NOMO-1 treated with DMSO at 0.1 percent for 48 hours (cell line): ENCODE data around the gene DOC2A.
"Not testable (repeated sequence)": the region's sequence is repeated elsewhere in the genome, so short reads cannot be mapped to it uniquely, and the experiment has no call there.

ENCODE experiments used
- DNase-seq: peaks from one replicate; lab custom pipeline; 2025; ENCODE audit not compliant: unreplicated experiment; lab: John Stamatoyannopoulos, UW

DOC2A gene

GRCh38 chr16:30027588-30028437 is 17.0 kb upstream of the DOC2A start:
- DNase-seq = no peak

- no peak for DNase-seq
Measured at GRCh38 chr16:30026449-30026848, 15.6 kb upstream of the DOC2A start.

GRCh38 chr16:30025574-30025973 is 14.7 kb upstream of the DOC2A start:
- DNase-seq = no peak

GRCh38 chr16:30025156-30025555 is 14.3 kb upstream of the DOC2A start:
- no peak for DNase-seq

GRCh38 chr16:30024451-30024850 is 13.6 kb upstream of the DOC2A start:
- DNase-seq = no peak

GRCh38 chr16:30023586-30023985 is 12.8 kb upstream of the DOC2A start:
- no peak for DNase-seq

GRCh38 chr16:30022887-30023286 is 12.1 kb upstream of the DOC2A start, which contains the start of gene C16orf92:
TSS of gene C16orf92 (plus strand) at chr16:30023198. CDS start at chr16:30023341, 143 bp downstream.
- DNase-seq = no peak

- no peak for DNase-seq
Measured at GRCh38 chr16:30018731-30019158, 7.9 kb upstream of the DOC2A start.

- DNase-seq = not testable (repeated sequence)
Measured at GRCh38 chr16:30017937-30018336, 7.1 kb upstream of the DOC2A start.

- no peak for DNase-seq
Measured at GRCh38 chr16:30017277-30017656, 6.4 kb upstream of the DOC2A start.

GRCh38 chr16:30016555-30017276 is 5.9 kb upstream of the DOC2A start:
- no peak for DNase-seq

- not testable (repeated sequence) for DNase-seq
Measured at GRCh38 chr16:30015450-30015849, 4.6 kb upstream of the DOC2A start.

- not testable (repeated sequence) for DNase-seq
Measured at GRCh38 chr16:30012598-30012997, 1.8 kb upstream of the DOC2A start.

- no peak for DNase-seq
Measured at GRCh38 chr16:30011714-30012504, 1.1 kb upstream of the DOC2A start.

GRCh38 chr16:30009990-30010843 is 610 bp downstream of the DOC2A start:
- DNase-seq = no peak

GRCh38 chr16:30009085-30009862 is 1.6 kb downstream of the DOC2A start:
- DNase-seq = no peak

- DNase-seq = no peak
Measured at GRCh38 chr16:30007378-30007895, 3.4 kb downstream of the DOC2A start.

GRCh38 chr16:30006659-30007377 is 4.0 kb downstream of the DOC2A start:
- DNase-seq = no peak

GRCh38 chr16:30006095-30006473 is 4.7 kb downstream of the DOC2A start:
- DNase-seq = no peak
